GM10248 (cell line): Measurements from ENCODE around the gene MTX3.

ENCODE experiments used
- CTCF ChIA-PET: fragments of 300-600 bp; sonication (Branson Sonifier 250); formaldehyde crosslinking; extraction: SDS; loops from one replicate; lab custom pipeline; 2021; ENCODE audit warnings: antibody characterized with exemption; lab: Yijun Ruan, JAX
- POLR2A ChIA-PET: fragments of 350-650 bp; sonication (Branson Sonifier 250); formaldehyde crosslinking; extraction: SDS; loops from one replicate; lab custom pipeline; 2020; ENCODE audit warnings: antibody characterized with exemption; lab: Yijun Ruan, JAX
- DNase-seq: peaks from one replicate; pipeline ENCODE4 v3.0.0; 2012; ENCODE audit errors: extremely low spot score
- CTCF ChIP-seq: IDR thresholded peaks from 2 replicates; pipeline ENCODE4 v1.5.1; 2012; ENCODE audit warnings: mild to moderate bottlenecking, low read depth; ENCODE audit errors: extremely low read depth, missing control alignments, control extremely low read depth

The MTX3 gene

DNA sequence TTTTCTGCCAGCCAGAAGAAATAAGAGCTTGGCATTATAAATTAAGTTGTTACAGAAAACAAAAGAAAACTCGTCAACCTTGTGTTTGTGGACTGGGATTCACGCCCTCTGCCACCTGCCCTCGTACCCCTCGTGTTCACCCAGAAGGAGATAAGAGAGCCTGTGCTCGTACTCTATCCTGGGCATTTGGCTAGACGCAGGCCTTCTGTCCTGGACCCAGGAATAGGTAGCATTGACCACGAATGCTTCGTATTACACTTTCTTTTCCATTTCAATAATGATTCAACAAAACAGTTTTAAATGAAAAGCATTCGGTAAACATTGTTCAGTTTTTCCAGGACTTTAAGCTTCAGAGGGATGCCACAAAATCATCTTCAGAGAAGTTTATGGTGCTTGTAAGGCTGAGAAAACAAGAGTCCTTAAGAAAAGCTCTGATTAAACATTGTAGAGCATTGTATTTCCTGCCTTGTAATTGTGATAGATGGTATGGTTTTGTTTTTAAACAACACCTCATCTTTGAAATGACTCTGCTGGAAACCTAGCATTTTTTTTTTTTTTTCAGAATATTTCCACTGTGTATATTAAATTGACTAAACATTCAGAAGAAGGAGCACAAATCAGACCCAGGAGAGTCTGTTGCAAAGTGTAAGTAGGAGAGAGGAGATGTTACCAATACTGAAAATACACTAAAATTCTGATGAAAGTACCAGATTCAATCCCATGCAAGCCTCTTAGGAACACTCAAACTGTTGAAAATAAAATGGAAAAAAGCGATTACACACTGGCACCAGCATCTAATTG lies 27.6 kb downstream of the MTX3 start:
- no peak for DNase-seq
- TF ChIP-seq CTCF = no peak
- CTCF ChIA-PET = interaction anchor here (1.3 kb wide), 1 partner anchor 8 kb away, joined by 3 read pairs; no protein-coding TSS in a partner anchor
- POLR2A ChIA-PET = no interaction called here

DNA sequence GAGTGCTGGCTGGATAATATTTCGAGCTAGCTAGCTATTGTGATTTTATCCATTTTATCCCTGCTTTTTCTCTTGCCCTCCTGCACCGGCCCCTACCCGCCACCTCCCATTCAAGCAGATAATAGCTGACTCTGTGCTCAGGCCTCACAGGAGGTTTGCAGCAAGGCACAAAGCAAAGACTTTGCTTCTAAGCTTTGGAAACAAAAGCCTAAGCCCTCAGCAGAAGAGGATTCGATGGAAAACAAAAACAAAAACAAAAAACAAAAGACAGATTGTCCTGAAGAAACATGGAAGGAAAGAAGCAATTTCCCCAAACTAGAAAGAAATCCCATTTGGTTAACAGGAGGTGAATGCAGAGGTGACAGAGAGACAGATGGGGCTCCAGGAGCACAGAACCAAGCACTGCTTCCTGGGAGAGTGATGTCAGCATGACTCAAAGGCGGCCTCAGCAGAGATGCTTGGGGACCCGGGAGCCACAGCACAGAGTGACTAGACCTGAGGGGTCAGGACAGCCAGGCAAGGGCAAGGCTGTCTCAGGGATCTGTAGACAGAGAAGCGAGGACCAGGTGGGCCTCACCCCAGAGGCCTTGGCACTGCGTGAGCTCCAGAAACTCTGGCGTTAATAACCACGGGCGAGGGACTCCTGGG lies 28.4 kb downstream of the MTX3 start:
- TF ChIP-seq CTCF = no peak
- DNase-seq = no peak
- CTCF ChIA-PET = interaction anchor here (1.3 kb wide), 1 partner anchor 9 kb away, joined by 3 read pairs; no protein-coding TSS in a partner anchor
- POLR2A ChIA-PET = no interaction called here

- ChIA-PET POLR2A (no interaction called here), CTCF (interaction anchor here (1.3 kb wide), 1 partner anchor 10 kb away, joined by 3 read pairs; no protein-coding TSS in a partner anchor)
- TF ChIP-seq CTCF = no peak
- no peak for DNase-seq
These were observed 29.1 kb downstream of the MTX3 start for GRCh38 chr5:79961716-79962574.

DNA sequence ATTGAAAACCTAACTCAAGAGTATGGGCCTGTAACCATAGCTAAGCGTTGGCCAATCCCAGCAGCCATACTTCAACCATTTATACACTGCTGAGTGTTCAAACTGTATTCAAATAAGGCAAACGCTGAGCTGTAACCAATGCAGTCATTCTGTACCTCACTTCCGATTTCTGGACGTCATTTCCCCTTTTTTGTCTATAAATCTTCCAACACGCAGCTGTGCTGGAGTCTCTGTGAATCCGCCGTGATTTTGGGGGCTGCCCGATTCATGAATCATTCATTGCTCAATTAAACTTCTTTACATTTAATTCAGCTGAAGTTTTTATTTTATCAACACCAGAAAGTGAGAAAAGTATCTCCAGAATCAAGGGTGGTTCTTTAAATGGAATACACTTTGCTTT lies 31.7 kb downstream of the MTX3 start:
- no peak for TF ChIP-seq CTCF
- DNase-seq = no peak
- POLR2A ChIA-PET = no interaction called here
- CTCF ChIA-PET = interaction anchor here (1.2 to 2.5 kb wide), 2 partner anchors 11 to 14 kb away, joined by 4 to 10 read pairs; no protein-coding TSS in a partner anchor

- DNase-seq = no peak
- POLR2A ChIA-PET = no interaction called here
- TF ChIP-seq CTCF = no peak
- CTCF ChIA-PET = interaction anchor here (1.3 kb wide), 1 partner anchor 127 kb away, joined by 4 read pairs; no protein-coding TSS in a partner anchor
These were observed 35.0 kb downstream of the MTX3 start for GRCh38 chr5:79955941-79956670.
